Astrocyte (in vitro differentiated cells and primary cell): Measurements from ENCODE around the gene MRNIP.

ENCODE experiments used
- EZH2 ChIP-seq: IDR thresholded peaks from 2 replicates; pipeline ENCODE4 v1.6.1; 2012; ENCODE audit warnings: mild to moderate bottlenecking, low read length, inconsistent platforms; ENCODE audit not compliant: insufficient read depth
- TF ChIP-seq, protein P1 (sequence below): IDR thresholded peaks from 2 replicates; pipeline ENCODE4 v1.5.1; 2011; ENCODE audit warnings: low read depth, mild to moderate bottlenecking, inconsistent platforms, low read length, moderate library complexity; ENCODE audit not compliant: insufficient read depth

DNA sequence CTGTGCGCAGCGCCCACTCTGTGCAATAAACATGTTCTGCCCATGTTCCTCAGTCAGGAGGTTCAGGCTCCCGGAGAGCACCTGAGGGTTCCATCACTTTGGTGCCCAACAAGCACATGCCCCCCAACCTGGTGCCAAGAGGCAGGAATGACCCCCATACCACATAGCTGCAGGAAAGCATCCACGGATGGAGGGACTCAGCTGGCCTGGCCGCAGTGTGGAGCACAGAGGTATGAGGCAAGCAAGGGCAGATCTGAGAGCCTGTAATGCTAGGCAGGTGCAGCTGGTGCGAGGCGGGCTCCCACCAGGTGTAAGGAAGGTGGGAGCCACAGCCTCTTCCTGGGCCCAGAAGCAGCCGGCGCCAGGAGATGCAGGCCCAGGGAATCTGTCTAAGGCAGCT, 4.3 kb upstream of the MRNIP start:
- TF ChIP-seq, protein P1, sequence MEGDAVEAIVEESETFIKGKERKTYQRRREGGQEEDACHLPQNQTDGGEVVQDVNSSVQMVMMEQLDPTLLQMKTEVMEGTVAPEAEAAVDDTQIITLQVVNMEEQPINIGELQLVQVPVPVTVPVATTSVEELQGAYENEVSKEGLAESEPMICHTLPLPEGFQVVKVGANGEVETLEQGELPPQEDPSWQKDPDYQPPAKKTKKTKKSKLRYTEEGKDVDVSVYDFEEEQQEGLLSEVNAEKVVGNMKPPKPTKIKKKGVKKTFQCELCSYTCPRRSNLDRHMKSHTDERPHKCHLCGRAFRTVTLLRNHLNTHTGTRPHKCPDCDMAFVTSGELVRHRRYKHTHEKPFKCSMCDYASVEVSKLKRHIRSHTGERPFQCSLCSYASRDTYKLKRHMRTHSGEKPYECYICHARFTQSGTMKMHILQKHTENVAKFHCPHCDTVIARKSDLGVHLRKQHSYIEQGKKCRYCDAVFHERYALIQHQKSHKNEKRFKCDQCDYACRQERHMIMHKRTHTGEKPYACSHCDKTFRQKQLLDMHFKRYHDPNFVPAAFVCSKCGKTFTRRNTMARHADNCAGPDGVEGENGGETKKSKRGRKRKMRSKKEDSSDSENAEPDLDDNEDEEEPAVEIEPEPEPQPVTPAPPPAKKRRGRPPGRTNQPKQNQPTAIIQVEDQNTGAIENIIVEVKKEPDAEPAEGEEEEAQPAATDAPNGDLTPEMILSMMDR: no peak
- TF ChIP-seq EZH2: no peak
